Cardiac muscle cell (in vitro differentiated cells and primary cell): ENCODE data around the gene AR. TPM values are rescaled to one million over a fixed set of nuclear protein-coding genes. Genes with fewer than 3 reads are reported as not detected.

ENCODE experiments used
- DNase-seq, 2 donors: peaks; one replicate each; pipeline versions ENCODE4 v3.0.0 to v3.0.0-alpha.2; 2010 to 2017; ENCODE audit warnings: low read depth in 1 of 2, low spot score in 1 of 2
- H3K27ac ChIP-seq: fragments of 200-600 bp; sonication (generic); 2 replicates; pipeline ENCODE4 v1.5.1; 2016
- H3K27me3 ChIP-seq: fragments of 200-600 bp; sonication (generic); 2 replicates; pipeline ENCODE4 v1.6.0; 2016; ENCODE audit warnings: control low read depth
- H3K36me3 ChIP-seq: fragments of 200-600 bp; sonication (generic); 2 replicates; pipeline ENCODE4 v1.5.1; 2016; ENCODE audit warnings: control low read depth
- H3K4me1 ChIP-seq: fragments of 200-600 bp; sonication (generic); 2 replicates; pipeline ENCODE4 v1.8.1; 2017; ENCODE audit warnings: low read depth, mild to moderate bottlenecking, mixed run types
- H3K4me3 ChIP-seq: fragments of 200-600 bp; sonication (generic); 2 replicates; pipeline ENCODE4 v1.5.1; 2016; ENCODE audit warnings: mild to moderate bottlenecking
- H3K9me3 ChIP-seq: fragments of 200-600 bp; sonication (generic); 2 replicates; pipeline ENCODE4 v1.5.1; 2017; ENCODE audit warnings: low read depth, mild to moderate bottlenecking, control low read depth
- CTCF ChIP-seq: IDR thresholded peaks from 2 replicates; pipeline ENCODE4 v1.5.1; 2012; ENCODE audit warnings: low read depth, mild to moderate bottlenecking, low read length
- polyA plus RNA-seq: library from polyadenylated mRNA; unstranded; fragments of >200 nt; fragmentation: Nextera tagmentation; extraction: Ambion mirVana; gene quantifications from 2 replicates; pipeline ENCODE4 v1.2.1, GENCODE V29; 2016
- total RNA-seq: library from RNA; depleted of rRNA; stranded (reverse); fragments of >200 nt; gene quantifications from 2 replicates; pipeline ENCODE4 v1.2.3, GENCODE V29; 2016

Gene AR
- total and polyA plus RNA-seq, 2 experiments from 2014 or later = 0.24 to 0.93 TPM

GRCh38 chrX:67523002-67523681 lies 20.7 kb upstream of the AR start:
- Histone ChIP-seq H3K4me1 (no peaks in the 10 kb centered on the region), H3K27ac (no peak overlapping the region), H3K27me3 (no peaks in the 10 kb centered on the region), H3K36me3 (no peaks in the 10 kb centered on the region), H3K9me3 (peaks cover 3% of the 10 kb centered on the region), H3K4me3 (no peak overlapping the region)
- DNase-seq = no peak
- no peak for TF ChIP-seq CTCF

- Histone ChIP-seq H3K4me3 (no peak overlapping the region), H3K36me3 (no peaks in the 10 kb centered on the region), H3K27me3 (no peaks in the 10 kb centered on the region), H3K27ac (no peak overlapping the region), H3K4me1 (no peaks in the 10 kb centered on the region), H3K9me3 (peaks cover 3% of the 10 kb centered on the region)
- no peak for DNase-seq
- no peak for TF ChIP-seq CTCF
These were observed 19.9 kb upstream of the AR start for GRCh38 chrX:67523932-67524331.

DNA sequence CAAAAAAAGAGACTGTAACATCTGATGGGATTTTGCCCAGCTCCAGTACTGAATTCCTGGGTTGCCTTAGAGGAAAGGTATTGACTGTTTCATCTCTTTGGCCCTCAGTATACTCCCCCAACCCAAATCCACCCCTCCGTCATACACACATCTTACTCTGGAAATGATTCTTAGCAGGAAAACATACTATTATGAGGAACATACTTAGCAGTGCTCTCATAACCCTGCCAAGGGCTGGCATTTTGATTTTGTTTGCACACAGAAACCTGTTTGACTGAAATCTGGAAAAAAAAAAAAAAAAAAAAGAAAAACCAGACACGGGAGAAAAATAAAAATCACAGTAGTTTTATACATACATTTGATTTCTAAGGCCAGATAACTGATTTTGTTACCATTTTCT lies 19.4 kb upstream of the AR start:
- no peaks in the 10 kb centered on the region for H3K36me3 ChIP-seq
- no peak for TF ChIP-seq CTCF
- H3K27ac ChIP-seq = no peak overlapping the region
- H3K4me3 ChIP-seq = no peak overlapping the region
- no peaks in the 10 kb centered on the region for H3K27me3 ChIP-seq
- no peaks in the 10 kb centered on the region for H3K4me1 ChIP-seq
- peaks cover 3% of the 10 kb centered on the region for H3K9me3 ChIP-seq
- no peak for DNase-seq

- DNase-seq = no peak
- Histone ChIP-seq H3K9me3 (peaks cover 3% of the 10 kb centered on the region), H3K27ac (no peak overlapping the region), H3K4me3 (no peak overlapping the region), H3K36me3 (no peaks in the 10 kb centered on the region), H3K27me3 (no peaks in the 10 kb centered on the region), H3K4me1 (no peaks in the 10 kb centered on the region)
- TF ChIP-seq CTCF = no peak
These were observed 18.7 kb upstream of the AR start for GRCh38 chrX:67524950-67525691.

GRCh38 chrX:67536564-67536963 lies 7.3 kb upstream of the AR start:
- Histone ChIP-seq H3K27me3 (no peaks in the 10 kb centered on the region), H3K27ac (no peak overlapping the region), H3K4me3 (no peak overlapping the region), H3K4me1 (no peaks in the 10 kb centered on the region), H3K9me3 (no peaks in the 10 kb centered on the region), H3K36me3 (no peaks in the 10 kb centered on the region)
- DNase-seq = no peak
- TF ChIP-seq CTCF = no peak
